Ramos (cell line): ENCODE data around the gene PRG3.
"Not testable (repeated sequence)": the region's sequence is repeated elsewhere in the genome, so short reads cannot be mapped to it uniquely, and the experiment has no call there.

Experiments
- in situ Hi-C: fragments of 300-500 bp; cut with MboI; formaldehyde crosslinking; loops from one replicate; pipeline ENCODE4 v1.14.3; 2022; ENCODE audit warnings: low sequenced_read_pairs; ENCODE audit not compliant: unreplicated experiment

Gene PRG3

GRCh38 chr11:57409321-57410100 lies 28.6 kb upstream of the PRG3 start:
- in situ Hi-C loops: no loop called here

- in situ Hi-C loops: no loop called here
These were observed 27.8 kb upstream of the PRG3 start for GRCh38 chr11:57408771-57409170.

- in situ Hi-C loops: no loop called here
These were observed 27.1 kb upstream of the PRG3 start for GRCh38 chr11:57407941-57408475.

- in situ Hi-C loops: no loop called here
These were observed 26.3 kb upstream of the PRG3 start for GRCh38 chr11:57407010-57407920.

- in situ Hi-C loops: no loop called here
These were observed 25.5 kb upstream of the PRG3 start for GRCh38 chr11:57406337-57406904.

GRCh38 chr11:57405271-57405860 lies 24.4 kb upstream of the PRG3 start:
- in situ Hi-C loops: no loop called here

GRCh38 chr11:57403802-57404147 lies 22.8 kb upstream of the PRG3 start:
- in situ Hi-C loops: no loop called here

GRCh38 chr11:57403003-57403801 lies 22.3 kb upstream of the PRG3 start:
- in situ Hi-C loops: not testable (repeated sequence)

GRCh38 chr11:57402188-57403002 lies 21.4 kb upstream of the PRG3 start:
- in situ Hi-C loops: no loop called here

GRCh38 chr11:57399972-57400578 lies 19.1 kb upstream of the PRG3 start:
- in situ Hi-C loops: no loop called here

GRCh38 chr11:57399221-57399620 lies 18.3 kb upstream of the PRG3 start:
- in situ Hi-C loops: no loop called here

GRCh38 chr11:57397394-57397990 lies 16.5 kb upstream of the PRG3 start:
- in situ Hi-C loops: no loop called here

- in situ Hi-C loops: no loop called here
These were observed 15.8 kb upstream of the PRG3 start for GRCh38 chr11:57396744-57397143.

- in situ Hi-C loops: no loop called here
These were observed 15.1 kb upstream of the PRG3 start for GRCh38 chr11:57395905-57396623.

- in situ Hi-C loops: no loop called here
These were observed 13.4 kb upstream of the PRG3 start for GRCh38 chr11:57394203-57394965.

GRCh38 chr11:57392763-57393105 lies 11.8 kb upstream of the PRG3 start:
- in situ Hi-C loops: no loop called here
